ENCODE data around the gene SLC26A8. TPM values are rescaled to one million over a fixed set of nuclear protein-coding genes. Genes with fewer than 3 reads are reported as not detected.

The SLC26A8 gene
- total and polyA plus RNA-seq, 2 experiments from 2014 or later, result 0.89 to 2.9 TPM

DNA sequence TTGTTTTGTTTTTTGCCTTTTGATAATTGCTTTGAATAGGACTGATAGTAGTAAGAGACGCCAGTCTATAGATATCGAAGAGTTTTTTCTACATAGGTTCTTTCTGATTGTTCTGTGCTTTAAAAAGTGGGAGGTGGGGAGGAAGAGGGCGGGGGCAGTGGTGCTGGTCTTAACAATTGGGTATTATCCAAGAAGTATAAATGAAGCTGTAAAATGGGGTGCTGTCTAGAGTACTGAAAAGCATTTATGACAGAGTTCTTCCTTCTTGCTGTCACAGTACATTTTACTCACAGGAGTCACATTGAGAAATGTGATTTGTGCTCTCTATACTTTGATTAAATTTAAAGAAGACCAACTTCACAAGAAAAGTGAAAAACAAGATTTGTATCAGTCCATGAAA lies 44.1 kb upstream of the SLC26A8 start:
- Histone ChIP-seq H3K4me1 (ENCODE audit: insufficient read depth) (no peaks in the 10 kb centered on the region), H3K36me3 (ENCODE audit: insufficient read depth) (no peaks in the 10 kb centered on the region), H4K20me1 (replicated peaks; ENCODE audit: insufficient read depth) (peaks cover 13% of the 10 kb centered on the region), H3K9me2 (ENCODE audit: insufficient read depth) (no peaks in the 10 kb centered on the region), H3K27me3 (ENCODE audit: insufficient read depth) (no peaks in the 10 kb centered on the region), H3F3A (replicated peaks; ENCODE audit: low read depth) (no peaks in the 10 kb centered on the region), H3K4me3 (no peak overlapping the region), H3K4me2 (no peak overlapping the region), H3K79me2 (replicated peaks; ENCODE audit: insufficient read depth) (peaks cover 25% of the 10 kb centered on the region), H2AFZ (no peak overlapping the region), H3K27ac (ENCODE audit: low read depth) (no peak overlapping the region)
- no peaks in the 10 kb centered on the region for H3K9me3 Mint-ChIP-seq
- no peaks in the 10 kb centered on the region for H3K27me3 Mint-ChIP-seq (ENCODE audit: insufficient read depth, low read depth, poor library complexity)
- H3K4me3 Mint-ChIP-seq, result no peak overlapping the region
- H3K4me1 Mint-ChIP-seq, result no peaks in the 10 kb centered on the region
- H3K36me3 Mint-ChIP-seq (ENCODE audit: low read depth), result no peaks in the 10 kb centered on the region
- no peak for ATAC-seq
- no peak overlapping the region for H3K27ac Mint-ChIP-seq
- TF ChIP-seq, protein P1, sequence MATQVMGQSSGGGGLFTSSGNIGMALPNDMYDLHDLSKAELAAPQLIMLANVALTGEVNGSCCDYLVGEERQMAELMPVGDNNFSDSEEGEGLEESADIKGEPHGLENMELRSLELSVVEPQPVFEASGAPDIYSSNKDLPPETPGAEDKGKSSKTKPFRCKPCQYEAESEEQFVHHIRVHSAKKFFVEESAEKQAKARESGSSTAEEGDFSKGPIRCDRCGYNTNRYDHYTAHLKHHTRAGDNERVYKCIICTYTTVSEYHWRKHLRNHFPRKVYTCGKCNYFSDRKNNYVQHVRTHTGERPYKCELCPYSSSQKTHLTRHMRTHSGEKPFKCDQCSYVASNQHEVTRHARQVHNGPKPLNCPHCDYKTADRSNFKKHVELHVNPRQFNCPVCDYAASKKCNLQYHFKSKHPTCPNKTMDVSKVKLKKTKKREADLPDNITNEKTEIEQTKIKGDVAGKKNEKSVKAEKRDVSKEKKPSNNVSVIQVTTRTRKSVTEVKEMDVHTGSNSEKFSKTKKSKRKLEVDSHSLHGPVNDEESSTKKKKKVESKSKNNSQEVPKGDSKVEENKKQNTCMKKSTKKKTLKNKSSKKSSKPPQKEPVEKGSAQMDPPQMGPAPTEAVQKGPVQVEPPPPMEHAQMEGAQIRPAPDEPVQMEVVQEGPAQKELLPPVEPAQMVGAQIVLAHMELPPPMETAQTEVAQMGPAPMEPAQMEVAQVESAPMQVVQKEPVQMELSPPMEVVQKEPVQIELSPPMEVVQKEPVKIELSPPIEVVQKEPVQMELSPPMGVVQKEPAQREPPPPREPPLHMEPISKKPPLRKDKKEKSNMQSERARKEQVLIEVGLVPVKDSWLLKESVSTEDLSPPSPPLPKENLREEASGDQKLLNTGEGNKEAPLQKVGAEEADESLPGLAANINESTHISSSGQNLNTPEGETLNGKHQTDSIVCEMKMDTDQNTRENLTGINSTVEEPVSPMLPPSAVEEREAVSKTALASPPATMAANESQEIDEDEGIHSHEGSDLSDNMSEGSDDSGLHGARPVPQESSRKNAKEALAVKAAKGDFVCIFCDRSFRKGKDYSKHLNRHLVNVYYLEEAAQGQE (IDR thresholded peaks at IDR 0.05; ENCODE audit: unreplicated experiment), result no peak
- TF ChIP-seq STAT1 (IDR thresholded peaks at IDR 0.05; ENCODE audit: unreplicated experiment), result no peak
- TF ChIP-seq CREB1 (CRISPR knock-in tag; IDR thresholded peaks at IDR 0.05; ENCODE audit: low read depth), result no peak
- TF ChIP-seq, protein P2, sequence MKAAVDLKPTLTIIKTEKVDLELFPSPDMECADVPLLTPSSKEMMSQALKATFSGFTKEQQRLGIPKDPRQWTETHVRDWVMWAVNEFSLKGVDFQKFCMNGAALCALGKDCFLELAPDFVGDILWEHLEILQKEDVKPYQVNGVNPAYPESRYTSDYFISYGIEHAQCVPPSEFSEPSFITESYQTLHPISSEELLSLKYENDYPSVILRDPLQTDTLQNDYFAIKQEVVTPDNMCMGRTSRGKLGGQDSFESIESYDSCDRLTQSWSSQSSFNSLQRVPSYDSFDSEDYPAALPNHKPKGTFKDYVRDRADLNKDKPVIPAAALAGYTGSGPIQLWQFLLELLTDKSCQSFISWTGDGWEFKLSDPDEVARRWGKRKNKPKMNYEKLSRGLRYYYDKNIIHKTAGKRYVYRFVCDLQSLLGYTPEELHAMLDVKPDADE (IDR thresholded peaks at IDR 0.05), result no peak
- TF ChIP-seq, protein P3, sequence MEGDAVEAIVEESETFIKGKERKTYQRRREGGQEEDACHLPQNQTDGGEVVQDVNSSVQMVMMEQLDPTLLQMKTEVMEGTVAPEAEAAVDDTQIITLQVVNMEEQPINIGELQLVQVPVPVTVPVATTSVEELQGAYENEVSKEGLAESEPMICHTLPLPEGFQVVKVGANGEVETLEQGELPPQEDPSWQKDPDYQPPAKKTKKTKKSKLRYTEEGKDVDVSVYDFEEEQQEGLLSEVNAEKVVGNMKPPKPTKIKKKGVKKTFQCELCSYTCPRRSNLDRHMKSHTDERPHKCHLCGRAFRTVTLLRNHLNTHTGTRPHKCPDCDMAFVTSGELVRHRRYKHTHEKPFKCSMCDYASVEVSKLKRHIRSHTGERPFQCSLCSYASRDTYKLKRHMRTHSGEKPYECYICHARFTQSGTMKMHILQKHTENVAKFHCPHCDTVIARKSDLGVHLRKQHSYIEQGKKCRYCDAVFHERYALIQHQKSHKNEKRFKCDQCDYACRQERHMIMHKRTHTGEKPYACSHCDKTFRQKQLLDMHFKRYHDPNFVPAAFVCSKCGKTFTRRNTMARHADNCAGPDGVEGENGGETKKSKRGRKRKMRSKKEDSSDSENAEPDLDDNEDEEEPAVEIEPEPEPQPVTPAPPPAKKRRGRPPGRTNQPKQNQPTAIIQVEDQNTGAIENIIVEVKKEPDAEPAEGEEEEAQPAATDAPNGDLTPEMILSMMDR (conservative IDR thresholded peaks at IDR 0.05; ENCODE audit: low read depth in 2 of 2), result no peak
- TF ChIP-seq NANOG (IDR thresholded peaks at IDR 0.05; ENCODE audit: borderline replicate concordance), result no peak
- TF ChIP-seq JUNB (IDR thresholded peaks at IDR 0.05; ENCODE audit: unreplicated experiment), result no peak
- TF ChIP-seq EZH2phosphoT487 (IDR thresholded peaks at IDR 0.05; ENCODE audit: unreplicated experiment), result no peak
- TF ChIP-seq, protein P4, sequence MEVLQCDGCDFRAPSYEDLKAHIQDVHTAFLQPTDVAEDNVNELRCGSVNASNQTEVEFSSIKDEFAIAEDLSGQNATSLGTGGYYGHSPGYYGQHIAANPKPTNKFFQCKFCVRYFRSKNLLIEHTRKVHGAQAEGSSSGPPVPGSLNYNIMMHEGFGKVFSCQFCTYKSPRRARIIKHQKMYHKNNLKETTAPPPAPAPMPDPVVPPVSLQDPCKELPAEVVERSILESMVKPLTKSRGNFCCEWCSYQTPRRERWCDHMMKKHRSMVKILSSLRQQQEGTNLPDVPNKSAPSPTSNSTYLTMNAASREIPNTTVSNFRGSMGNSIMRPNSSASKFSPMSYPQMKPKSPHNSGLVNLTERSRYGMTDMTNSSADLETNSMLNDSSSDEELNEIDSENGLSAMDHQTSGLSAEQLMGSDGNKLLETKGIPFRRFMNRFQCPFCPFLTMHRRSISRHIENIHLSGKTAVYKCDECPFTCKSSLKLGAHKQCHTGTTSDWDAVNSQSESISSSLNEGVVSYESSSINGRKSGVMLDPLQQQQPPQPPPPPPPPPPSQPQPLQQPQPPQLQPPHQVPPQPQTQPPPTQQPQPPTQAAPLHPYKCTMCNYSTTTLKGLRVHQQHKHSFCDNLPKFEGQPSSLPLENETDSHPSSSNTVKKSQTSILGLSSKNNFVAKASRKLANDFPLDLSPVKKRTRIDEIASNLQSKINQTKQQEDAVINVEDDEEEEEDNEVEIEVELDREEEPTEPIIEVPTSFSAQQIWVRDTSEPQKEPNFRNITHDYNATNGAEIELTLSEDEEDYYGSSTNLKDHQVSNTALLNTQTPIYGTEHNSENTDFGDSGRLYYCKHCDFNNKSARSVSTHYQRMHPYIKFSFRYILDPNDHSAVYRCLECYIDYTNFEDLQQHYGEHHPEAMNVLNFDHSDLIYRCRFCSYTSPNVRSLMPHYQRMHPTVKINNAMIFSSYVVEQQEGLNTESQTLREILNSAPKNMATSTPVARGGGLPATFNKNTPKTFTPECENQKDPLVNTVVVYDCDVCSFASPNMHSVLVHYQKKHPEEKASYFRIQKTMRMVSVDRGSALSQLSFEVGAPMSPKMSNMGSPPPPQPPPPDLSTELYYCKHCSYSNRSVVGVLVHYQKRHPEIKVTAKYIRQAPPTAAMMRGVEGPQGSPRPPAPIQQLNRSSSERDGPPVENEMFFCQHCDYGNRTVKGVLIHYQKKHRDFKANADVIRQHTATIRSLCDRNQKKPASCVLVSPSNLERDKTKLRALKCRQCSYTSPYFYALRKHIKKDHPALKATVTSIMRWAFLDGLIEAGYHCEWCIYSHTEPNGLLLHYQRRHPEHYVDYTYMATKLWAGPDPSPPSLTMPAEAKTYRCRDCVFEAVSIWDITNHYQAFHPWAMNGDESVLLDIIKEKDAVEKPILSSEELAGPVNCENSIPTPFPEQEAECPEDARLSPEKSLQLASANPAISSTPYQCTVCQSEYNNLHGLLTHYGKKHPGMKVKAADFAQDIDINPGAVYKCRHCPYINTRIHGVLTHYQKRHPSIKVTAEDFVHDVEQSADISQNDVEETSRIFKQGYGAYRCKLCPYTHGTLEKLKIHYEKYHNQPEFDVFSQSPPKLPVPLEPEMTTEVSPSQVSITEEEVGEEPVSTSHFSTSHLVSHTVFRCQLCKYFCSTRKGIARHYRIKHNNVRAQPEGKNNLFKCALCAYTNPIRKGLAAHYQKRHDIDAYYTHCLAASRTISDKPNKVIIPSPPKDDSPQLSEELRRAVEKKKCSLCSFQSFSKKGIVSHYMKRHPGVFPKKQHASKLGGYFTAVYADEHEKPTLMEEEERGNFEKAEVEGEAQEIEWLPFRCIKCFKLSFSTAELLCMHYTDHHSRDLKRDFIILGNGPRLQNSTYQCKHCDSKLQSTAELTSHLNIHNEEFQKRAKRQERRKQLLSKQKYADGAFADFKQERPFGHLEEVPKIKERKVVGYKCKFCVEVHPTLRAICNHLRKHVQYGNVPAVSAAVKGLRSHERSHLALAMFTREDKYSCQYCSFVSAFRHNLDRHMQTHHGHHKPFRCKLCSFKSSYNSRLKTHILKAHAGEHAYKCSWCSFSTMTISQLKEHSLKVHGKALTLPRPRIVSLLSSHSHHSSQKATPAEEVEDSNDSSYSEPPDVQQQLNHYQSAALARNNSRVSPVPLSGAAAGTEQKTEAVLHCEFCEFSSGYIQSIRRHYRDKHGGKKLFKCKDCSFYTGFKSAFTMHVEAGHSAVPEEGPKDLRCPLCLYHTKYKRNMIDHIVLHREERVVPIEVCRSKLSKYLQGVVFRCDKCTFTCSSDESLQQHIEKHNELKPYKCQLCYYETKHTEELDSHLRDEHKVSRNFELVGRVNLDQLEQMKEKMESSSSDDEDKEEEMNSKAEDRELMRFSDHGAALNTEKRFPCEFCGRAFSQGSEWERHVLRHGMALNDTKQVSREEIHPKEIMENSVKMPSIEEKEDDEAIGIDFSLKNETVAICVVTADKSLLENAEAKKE (CRISPR knock-in tag; IDR thresholded peaks at IDR 0.05), result no peak
- TF ChIP-seq ZNF114 (CRISPR knock-in tag; IDR thresholded peaks at IDR 0.05), result no peak
- TF ChIP-seq EZH2 (IDR thresholded peaks at IDR 0.05; ENCODE audit: low read depth, unreplicated experiment), result no peak
- TF ChIP-seq POLR2AphosphoS5 (IDR thresholded peaks at IDR 0.05; ENCODE audit: low read depth), result no peak
- no peak for TF ChIP-seq ZNF331 (CRISPR knock-in tag; IDR thresholded peaks at IDR 0.05; ENCODE audit: low read depth)
- no peak for DNase-seq (ENCODE audit: low spot score)

All from GM23338 (cell line).